ENCODE data around the gene TSKS.

TSKS gene, protein sequence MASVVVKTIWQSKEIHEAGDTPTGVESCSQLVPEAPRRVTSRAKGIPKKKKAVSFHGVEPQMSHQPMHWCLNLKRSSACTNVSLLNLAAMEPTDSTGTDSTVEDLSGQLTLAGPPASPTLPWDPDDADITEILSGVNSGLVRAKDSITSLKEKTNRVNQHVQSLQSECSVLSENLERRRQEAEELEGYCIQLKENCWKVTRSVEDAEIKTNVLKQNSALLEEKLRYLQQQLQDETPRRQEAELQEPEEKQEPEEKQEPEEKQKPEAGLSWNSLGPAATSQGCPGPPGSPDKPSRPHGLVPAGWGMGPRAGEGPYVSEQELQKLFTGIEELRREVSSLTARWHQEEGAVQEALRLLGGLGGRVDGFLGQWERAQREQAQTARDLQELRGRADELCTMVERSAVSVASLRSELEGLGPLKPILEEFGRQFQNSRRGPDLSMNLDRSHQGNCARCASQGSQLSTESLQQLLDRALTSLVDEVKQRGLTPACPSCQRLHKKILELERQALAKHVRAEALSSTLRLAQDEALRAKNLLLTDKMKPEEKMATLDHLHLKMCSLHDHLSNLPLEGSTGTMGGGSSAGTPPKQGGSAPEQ

GRCh38 chr19:49763230-49763629 lies at the start of gene TSKS:
TSS of gene TSKS (minus strand) at chr19:49763306. CDS start at chr19:49763247, 59 bp downstream.
- no peak for DNase-seq (ENCODE audit: low spot score)

DNA sequence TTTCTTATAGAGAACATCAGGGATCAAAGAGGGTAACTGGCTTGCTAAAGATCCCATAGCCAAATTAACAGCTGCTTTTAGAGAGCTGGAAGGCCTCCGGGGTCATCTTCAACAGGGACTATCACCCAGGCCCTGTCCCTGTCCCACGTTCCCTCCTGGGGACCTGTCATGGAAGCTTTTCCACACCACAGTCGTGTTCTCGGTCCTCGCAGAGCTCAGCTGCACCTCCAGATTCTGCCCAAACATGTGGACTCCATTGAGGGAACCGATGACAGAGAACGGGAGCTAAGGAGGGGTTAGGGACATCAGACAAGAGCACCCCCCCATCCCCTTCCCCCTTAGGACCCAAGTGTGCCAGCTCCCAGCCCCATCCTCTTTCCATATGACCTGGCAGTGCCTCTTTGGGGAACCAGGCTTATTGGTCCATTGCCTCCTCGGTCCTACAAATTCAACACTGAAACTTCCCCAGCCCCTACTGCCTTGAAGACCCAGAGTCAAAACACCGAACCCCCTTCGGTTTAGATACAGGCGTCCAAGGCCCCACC lies 49.4 kb upstream of the TSKS start:
- no peak for DNase-seq (ENCODE audit: low spot score)

- DNase-seq (ENCODE audit: low spot score), result no peak
These were observed 48.2 kb upstream of the TSKS start for GRCh38 chr19:49811328-49811727.

DNA sequence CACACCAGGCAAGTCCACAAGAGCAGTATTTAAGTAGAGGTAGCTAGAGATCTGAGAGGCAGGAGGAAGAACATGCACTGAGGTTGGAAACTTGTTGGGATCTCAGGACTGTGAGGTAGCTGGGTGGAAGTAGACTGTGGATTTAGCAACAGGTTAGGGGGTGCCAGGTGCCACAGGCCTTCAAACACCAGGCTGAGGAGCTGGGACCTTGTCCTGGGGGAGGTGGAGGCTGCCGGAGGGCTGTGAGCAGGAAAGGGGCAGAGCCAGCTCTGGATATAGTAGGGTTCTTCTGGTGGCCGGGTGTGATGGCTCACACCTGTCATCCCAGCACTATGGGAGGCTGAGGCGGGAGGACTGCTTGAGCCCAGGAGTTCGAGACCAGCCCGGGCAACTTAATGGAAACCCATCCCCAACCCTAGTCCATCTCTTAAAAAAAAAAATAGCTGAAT lies 46.9 kb upstream of the TSKS start:
- no peak for DNase-seq (ENCODE audit: low spot score)

DNA sequence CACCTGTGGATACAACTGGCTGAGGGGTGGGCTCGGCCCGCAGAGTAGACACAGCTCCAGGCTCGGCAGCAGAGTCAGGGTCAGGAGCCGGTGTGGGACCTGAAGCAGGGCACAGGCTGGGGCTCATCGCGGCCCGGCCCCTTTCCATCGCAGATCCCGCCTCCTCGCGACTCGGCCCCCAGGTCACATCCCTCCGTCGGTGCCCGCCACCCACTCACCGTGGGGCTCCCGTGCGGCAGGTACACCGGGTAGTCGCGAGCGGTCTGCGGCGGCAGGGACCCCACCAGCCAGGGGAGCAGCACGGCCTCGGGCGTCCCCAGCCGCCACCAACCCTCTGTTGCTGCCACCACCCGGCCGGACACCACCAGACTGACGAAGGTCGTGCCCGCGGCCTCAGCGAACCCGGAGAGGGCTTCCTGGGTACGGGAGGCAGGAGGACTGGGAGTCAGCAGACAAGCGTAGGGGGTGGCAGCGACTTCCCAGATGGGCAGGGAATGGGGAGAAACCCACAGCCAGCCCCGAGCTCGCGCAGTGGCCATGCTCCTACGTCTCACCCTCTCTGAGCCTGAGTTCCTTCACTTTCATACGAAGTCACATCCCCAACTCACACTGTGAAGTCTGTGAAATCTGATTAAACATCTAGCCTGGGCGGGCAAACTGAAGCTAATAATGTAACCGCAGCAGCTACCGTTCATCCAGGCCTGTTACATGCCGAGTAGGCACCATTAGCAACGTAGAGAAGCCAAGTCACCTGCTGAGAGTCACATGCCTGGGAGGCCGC lies 46.2 kb upstream of the TSKS start:
- DNase-seq (ENCODE audit: low spot score), result no peak

- peak; percentile 75 for DNase-seq (ENCODE audit: low spot score)
These were observed 45.6 kb upstream of the TSKS start for GRCh38 chr19:49808711-49809159.

- no peak for DNase-seq (ENCODE audit: low spot score)
These were observed 45.0 kb upstream of the TSKS start for GRCh38 chr19:49807904-49808675.

- peak; percentile 61 for DNase-seq (ENCODE audit: low spot score)
These were observed 44.2 kb upstream of the TSKS start for GRCh38 chr19:49807058-49807903.

- no peak for DNase-seq (ENCODE audit: low spot score)
These were observed 43.5 kb upstream of the TSKS start for GRCh38 chr19:49806620-49806959.

- DNase-seq (ENCODE audit: low spot score), result no peak
These were observed 42.9 kb upstream of the TSKS start for GRCh38 chr19:49805822-49806619.

DNA sequence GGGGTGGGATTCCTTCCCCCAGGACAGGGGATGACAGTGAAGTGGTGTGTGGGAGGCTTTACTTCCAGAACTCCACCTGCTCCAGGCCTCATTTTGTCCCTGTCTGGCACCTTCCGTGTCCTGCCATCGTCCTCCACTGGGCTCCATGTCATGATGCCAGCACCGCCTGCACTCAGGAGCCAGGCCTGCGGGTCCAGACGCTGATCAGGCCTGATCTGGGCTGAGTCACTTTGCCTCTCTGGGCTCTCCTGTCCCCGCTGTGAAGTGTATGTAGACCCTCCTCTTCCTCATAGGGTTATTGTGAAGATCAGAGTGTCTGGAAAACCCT lies 40.4 kb upstream of the TSKS start:
- DNase-seq (ENCODE audit: low spot score), result no peak

GRCh38 chr19:49802836-49803528 lies 39.9 kb upstream of the TSKS start:
- DNase-seq (ENCODE audit: low spot score), result no peak

DNA sequence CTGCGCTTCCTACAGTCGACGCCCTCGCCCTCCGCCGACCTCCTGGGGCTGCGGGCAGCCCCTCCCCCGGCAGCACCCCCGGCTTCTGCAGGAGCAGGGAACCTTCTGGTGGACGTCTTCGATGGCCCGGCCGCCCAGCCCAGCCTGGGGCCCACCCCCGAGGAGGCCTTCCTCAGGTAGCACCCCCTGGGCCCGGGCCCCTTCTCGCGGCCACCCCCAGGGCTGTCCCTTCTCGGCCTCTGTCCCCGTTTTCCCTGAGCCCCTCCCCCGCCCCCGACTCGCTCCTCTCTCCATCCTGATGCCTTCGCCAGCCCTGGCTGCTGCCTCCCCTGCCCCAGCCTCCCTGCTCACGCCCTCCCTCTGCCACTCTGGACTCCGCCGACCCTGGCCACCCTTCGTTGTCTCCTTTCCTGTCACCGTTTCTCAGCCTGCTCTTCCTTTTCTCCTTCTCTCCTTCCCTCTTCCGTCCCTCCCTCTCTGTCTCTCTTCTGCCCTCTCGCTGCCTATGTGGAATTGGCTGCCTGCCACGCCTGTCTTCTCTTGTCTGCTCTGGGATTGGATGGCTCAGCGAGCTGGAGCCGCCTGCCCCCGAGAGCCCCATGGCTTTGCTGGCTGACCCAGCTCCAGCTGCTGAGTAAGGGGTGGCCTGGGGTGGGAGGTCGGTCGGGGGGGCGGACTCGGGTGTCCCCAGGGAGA lies 39.0 kb upstream of the TSKS start:
- no peak for DNase-seq (ENCODE audit: low spot score)

- no peak for DNase-seq (ENCODE audit: low spot score)
These were observed 38.3 kb upstream of the TSKS start for GRCh38 chr19:49801401-49801888.

- DNase-seq (ENCODE audit: low spot score), result no peak
These were observed 37.7 kb upstream of the TSKS start for GRCh38 chr19:49800771-49801170.

GRCh38 chr19:49799798-49800376 lies 36.8 kb upstream of the TSKS start:
- no peak for DNase-seq (ENCODE audit: low spot score)

- DNase-seq (ENCODE audit: low spot score), result no peak
These were observed 36.2 kb upstream of the TSKS start for GRCh38 chr19:49799271-49799797.

GRCh38 chr19:49798574-49798973 lies 35.5 kb upstream of the TSKS start:
- no peak for DNase-seq (ENCODE audit: low spot score)

All from NAMALWA (cell line).